ENCODE results near the gene MRPS21. TPM values are rescaled to one million over a fixed set of nuclear protein-coding genes. Genes with fewer than 3 reads are reported as not detected.

The MRPS21 gene
- total RNA-seq, 1 donor from 2014 or later: 58.5 TPM

GRCh38 chr1:150257624-150258585, 35.8 kb upstream of the MRPS21 start, which contains the start of gene CA14:
Gene CA14 (plus strand): TSS chr1:150257774. CDS start chr1:150258129, 355 bp downstream.
- H3K36me3 Mint-ChIP-seq (ENCODE audit: low read depth): no peaks in the 10 kb centered on the region
- no peak for TF ChIP-seq CTCF (IDR thresholded peaks at IDR 0.05)
- no peak for DNase-seq (ENCODE audit: low spot score)
- peaks cover 2% of the 10 kb centered on the region for H3K27me3 Mint-ChIP-seq (ENCODE audit: low read depth)
- H3K4me3 Mint-ChIP-seq (ENCODE audit: unreplicated experiment): peak within 1 kb of the TSS; percentile 51
- no peak within 1 kb of the TSS for H3K27ac Mint-ChIP-seq (ENCODE audit: unreplicated experiment)
- no peaks in the 10 kb centered on the region for H3K9me3 Mint-ChIP-seq (ENCODE audit: low read depth)
- peaks cover 29% of the 10 kb centered on the region for H3K4me1 Mint-ChIP-seq (ENCODE audit: low read depth)

DNA sequence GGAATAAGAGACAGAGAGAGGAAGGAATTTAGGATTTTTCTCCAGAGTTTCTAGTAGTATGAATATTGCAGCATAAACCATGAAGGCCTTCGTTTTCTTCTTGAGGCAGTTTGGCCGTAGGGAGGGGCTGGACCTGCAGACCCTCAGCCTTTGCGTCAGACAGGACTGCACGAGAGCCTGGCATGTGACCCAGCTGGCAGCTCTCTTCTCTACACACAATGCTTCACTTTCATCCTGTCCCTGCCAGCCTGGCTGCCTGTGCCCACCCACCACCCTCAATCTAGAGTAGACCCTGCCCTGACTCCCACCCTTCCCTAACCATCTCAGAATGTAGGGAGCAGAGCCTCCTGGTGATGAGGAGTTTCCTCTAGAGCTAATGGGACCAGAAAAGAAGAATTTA, 34.4 kb upstream of the MRPS21 start:
- no peak for DNase-seq (ENCODE audit: low spot score)
- H3K4me3 Mint-ChIP-seq (ENCODE audit: unreplicated experiment): no peak overlapping the region

DNA sequence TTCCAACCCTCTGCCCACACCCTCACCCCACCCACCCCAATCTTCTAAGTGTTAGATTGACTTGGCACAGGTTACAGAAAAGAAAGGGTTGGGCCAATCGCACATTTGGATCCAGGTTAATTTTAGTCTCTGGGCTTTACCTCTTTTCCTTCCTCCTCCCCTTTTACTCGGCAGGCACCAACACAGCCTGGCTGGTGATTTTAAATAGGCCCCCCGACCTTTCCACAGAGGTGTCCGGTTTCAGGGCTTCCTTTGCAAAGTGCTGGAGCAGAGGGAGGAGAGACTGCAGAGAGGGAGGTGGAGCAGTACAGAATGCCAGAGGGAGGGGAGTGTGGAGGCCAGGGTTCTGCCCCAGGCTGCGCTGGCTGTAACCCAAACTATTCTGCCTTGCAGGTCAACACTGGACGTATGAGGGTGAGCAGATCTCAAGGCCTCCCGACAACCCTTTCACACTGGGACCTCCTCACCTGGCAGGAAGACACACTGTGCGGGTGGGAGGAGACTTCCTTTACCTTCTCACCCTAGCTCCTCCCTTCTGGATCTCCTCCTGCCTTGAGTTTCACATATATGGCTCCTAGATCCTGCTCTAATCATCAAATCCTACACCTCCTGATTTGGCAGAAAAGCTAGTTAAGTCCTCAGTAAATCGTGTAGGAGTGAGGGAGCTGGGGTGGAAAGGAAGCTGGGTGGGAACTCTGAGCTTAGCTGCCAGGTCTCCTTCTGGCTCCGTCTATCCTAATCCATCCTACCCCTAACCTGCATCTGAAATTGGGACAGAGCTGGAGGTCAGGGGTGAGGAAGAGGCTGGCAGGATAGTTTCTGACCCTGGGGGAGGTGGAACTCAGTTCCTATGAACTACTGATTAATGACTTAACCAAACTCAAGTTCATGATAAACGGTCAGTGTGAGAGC, 33.6 kb upstream of the MRPS21 start:
- no peak for DNase-seq (ENCODE audit: low spot score)
- no peaks in the 10 kb centered on the region for H3K9me3 Mint-ChIP-seq (ENCODE audit: low read depth)
- TF ChIP-seq CTCF (IDR thresholded peaks at IDR 0.05): no peak
- H3K36me3 Mint-ChIP-seq (ENCODE audit: low read depth): peaks cover 4% of the 10 kb centered on the region
- H3K4me3 Mint-ChIP-seq (ENCODE audit: unreplicated experiment): no peak overlapping the region
- H3K4me1 Mint-ChIP-seq (ENCODE audit: low read depth): peaks cover 29% of the 10 kb centered on the region
- peaks cover 2% of the 10 kb centered on the region for H3K27me3 Mint-ChIP-seq (ENCODE audit: low read depth)
- H3K27ac Mint-ChIP-seq (ENCODE audit: unreplicated experiment): no peak overlapping the region

More for the DNA sequence above, 34.4 kb upstream of the MRPS21 start:
- H3K27ac Mint-ChIP-seq (ENCODE audit: unreplicated experiment): no peak overlapping the region
- H3K4me1 Mint-ChIP-seq (ENCODE audit: low read depth): peaks cover 29% of the 10 kb centered on the region
- peaks cover 2% of the 10 kb centered on the region for H3K27me3 Mint-ChIP-seq (ENCODE audit: low read depth)
- no peaks in the 10 kb centered on the region for H3K36me3 Mint-ChIP-seq (ENCODE audit: low read depth)
- TF ChIP-seq CTCF (IDR thresholded peaks at IDR 0.05): no peak
- no peaks in the 10 kb centered on the region for H3K9me3 Mint-ChIP-seq (ENCODE audit: low read depth)

- Mint-ChIP-seq H3K36me3 (ENCODE audit: low read depth) (peaks cover 13% of the 10 kb centered on the region), H3K4me1 (ENCODE audit: low read depth) (peaks cover 18% of the 10 kb centered on the region), H3K27ac (ENCODE audit: unreplicated experiment) (no peak overlapping the region), H3K27me3 (ENCODE audit: low read depth) (peaks cover 2% of the 10 kb centered on the region), H3K4me3 (ENCODE audit: unreplicated experiment) (no peak overlapping the region), H3K9me3 (ENCODE audit: low read depth) (no peaks in the 10 kb centered on the region)
- DNase-seq (ENCODE audit: low spot score): no peak
- TF ChIP-seq CTCF (IDR thresholded peaks at IDR 0.05): no peak
These were observed 32.3 kb upstream of the MRPS21 start for GRCh38 chr1:150261367-150261766.
